Renal pelvis (tissue), 4 donors: ENCODE measurements around the gene RALGPS1. TPM values are rescaled to one million over a fixed set of nuclear protein-coding genes. Genes with fewer than 3 reads are reported as not detected.
"Not testable (repeated sequence)": the region's sequence is repeated elsewhere in the genome, so short reads cannot be mapped to it uniquely, and the experiment has no call there.

Experiments used
- DNase-seq: peaks from one replicate; pipeline ENCODE4 v3.0.0-alpha.2; 2013
- polyA plus RNA-seq, 3 donors: library from polyadenylated mRNA; unstranded; fragments of 120-200 nt; gene quantifications; one replicate each; pipeline ENCODE4 v1.2.1, GENCODE V29; 2013; ENCODE audit not compliant: insufficient read length in 3 of 3

The RALGPS1 gene
- polyA plus RNA-seq, 3 donors, result 22.9 to 32.5 (median 28.4) TPM

DNA sequence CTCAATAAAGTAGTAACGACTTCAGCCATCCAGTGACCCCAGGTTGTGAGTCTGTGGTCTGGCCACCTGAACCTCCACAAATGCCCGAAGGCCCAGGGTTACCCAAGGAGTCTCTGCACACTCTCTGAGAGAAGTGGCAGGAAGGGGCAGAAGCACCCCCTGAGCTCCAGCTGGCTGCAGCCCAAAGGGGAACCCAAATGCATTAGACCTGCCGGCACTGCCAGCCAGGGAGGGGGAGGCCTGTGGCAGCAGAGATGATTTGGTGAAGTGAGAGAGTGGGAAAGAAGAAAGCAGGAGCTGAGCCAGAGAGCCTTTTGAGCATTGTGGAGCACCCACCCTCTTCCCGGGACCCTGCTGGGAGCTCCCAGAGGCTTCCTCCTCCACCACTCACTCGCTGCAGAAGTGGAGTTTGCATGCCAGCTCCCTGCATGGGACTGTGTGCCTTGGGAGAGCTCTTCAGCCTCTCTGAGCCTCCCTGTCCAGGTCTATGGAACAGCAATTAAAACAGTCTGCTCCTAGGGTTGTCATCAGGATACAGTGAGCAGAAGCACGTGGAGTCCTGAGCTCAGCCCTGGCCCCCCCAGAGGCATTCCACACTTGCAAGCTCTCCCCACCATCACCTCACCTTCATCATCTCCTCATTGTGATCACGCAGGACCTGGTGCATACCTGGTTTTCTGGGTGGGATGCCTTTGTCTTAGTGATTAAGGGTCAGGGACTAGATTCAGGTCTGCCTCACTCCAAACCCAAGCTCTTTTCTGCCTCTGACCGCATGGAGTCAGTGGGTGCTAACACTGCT, 221.7 kb downstream of the RALGPS1 start:
- DNase-seq, result no peak

DNA sequence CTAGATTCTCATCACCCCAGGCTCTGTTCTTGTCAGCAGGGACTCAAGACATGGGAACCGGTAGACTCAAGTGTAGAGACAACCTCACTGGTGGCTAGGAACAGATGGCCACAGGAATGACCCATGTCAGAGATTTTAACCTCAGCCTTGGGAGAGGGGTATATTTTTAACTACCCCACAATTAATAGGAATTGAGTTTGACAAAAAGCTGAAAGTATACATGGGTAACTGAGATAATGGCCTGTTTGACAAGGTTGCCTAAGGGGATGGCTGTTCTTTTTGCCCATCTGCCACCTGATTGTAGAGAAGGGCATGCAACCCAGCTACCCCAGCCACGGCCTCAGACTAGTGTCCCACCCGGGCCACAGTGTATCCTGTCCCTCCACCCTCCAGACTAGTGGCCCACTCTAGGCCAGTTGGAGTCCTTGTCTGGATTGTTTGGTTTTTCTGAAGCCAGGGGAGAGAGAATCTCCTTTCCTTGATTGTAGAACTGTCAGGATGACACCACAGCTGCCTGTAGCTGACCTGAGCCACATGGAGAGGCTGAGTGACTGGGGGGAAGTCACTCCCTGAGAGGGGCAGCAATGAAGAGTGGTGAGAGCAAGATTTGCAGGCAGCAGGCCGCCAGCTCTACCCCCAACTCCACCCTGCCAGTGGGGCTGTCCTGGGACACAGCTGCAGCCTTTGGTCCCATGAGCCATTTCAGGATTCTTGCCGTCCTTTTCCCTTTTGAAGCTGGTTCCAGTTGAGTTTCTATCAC, 222.5 kb downstream of the RALGPS1 start:
- no peak for DNase-seq

DNA sequence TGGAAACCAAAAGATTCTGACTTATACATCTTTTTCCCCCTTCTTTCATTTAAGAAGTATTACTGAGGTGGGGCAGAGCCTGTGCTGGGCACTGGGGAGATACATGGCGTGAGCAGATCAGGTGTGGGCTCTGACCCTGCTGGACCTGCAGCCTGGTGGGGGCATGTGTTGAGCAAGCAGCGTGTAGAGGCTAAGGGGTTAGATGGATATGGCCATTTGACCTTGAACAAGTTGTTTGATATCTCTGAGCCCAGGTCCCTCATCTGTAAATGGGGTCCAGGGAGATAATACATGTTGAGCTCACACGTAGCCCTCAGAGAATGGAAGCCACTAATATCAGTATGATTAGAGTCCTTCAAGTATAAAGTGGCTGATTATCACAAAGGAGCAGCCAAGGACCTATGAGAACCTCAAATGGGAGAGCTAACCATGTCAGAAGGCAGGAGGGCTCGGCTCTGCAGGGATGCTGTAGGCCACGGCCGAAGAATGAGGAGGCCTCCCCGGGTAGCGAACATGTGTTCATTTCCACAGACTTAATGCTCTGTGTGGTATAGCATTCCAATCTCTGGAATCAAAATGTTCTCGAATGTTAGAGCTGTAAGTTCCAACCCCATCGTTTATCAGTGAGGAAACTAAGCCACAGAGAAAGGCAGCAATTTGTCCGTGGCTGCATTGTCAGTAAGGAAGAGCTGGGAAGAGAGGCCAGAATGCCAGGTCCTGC, 223.2 kb downstream of the RALGPS1 start:
- no peak for DNase-seq

DNA sequence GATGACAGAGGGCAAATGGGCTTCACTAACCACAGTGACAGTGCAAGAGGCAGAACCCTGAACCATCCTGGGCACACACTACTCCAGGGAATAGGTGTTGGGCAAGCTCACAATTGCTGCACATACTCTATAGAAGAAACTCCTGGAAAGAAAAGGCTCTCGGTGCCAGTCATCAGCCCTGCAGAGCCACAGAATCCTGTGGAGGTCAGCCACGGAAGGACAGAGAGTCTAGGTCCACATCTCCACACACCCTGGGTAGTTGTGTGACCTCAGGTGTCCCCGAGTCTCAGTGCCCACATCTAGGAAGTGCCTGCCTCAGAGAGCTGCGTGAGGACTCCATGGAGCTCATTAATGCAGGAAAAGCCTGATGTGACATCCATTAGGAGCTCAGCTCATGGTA, 223.9 kb downstream of the RALGPS1 start:
- no peak for DNase-seq

DNA sequence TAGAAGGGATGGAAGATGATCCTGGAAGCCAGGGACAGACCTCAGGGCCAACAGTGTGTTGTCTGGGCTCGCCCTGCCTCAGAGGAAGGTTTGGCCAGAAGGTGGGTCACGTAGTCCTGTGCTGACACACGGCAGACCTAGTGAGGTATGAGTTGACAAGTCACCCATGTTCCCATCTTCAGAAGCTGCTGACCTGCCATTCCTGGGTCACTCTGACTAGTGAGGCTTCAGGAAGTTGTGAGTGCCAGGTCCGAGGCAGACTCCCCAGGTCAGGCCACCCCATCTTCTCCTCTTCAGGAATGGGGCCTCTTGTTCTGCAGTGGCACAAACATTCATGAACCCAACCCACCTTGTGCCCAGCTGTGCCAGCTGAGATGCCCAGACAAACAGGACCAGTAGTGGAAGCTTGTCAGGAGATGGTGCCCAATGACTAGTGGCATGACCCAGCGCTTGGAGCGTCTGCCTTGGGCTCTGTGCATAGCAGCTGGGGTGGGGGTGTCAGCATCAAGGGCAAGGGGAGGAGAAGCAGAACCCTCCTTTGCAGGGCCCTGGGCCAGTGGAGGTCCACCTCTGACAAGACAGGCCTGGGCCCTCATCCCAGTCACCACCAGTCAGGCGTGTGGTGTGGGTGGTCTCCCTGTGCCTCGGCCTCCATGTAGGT, 224.6 kb downstream of the RALGPS1 start:
- DNase-seq, result no peak

DNA sequence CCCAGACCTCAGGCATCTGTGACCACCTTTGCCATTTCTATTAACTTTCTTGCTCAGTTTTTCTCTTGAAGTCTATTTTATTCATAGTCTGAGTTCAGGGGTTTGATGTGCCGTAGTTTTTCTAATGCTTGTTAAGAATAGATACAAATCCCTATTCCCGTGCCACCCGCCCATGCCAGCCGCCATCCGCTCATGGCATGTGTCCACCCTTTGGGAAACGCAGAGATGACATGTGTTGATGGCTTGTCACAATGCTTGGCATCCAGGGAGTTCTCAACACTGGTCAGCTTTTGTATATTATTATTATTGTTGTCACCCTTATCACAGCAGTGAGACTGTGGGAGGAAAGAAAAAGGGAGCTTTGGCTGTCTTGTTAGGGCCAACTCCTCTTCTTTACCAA, 225.2 kb downstream of the RALGPS1 start:
- no peak for DNase-seq

DNA sequence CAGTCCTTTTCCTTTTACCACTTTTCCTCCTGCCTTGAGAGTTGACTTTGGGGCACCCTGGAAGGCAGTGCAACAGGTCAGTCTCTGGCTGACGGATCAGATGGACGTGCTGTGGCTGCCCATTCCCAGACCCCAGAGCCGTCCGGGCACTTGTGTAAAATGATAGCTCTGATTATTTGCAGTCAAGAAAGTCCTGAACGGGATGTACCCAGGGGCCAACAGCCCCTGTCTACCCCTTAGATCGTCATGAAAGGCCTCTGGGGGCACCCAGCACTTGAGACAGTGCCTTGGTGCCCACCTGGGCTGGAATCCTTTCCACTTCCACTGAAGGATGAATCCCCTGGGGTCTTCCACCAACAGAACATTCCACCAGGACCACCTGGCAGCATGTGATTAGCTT, 225.6 kb downstream of the RALGPS1 start:
- no peak for DNase-seq

DNA sequence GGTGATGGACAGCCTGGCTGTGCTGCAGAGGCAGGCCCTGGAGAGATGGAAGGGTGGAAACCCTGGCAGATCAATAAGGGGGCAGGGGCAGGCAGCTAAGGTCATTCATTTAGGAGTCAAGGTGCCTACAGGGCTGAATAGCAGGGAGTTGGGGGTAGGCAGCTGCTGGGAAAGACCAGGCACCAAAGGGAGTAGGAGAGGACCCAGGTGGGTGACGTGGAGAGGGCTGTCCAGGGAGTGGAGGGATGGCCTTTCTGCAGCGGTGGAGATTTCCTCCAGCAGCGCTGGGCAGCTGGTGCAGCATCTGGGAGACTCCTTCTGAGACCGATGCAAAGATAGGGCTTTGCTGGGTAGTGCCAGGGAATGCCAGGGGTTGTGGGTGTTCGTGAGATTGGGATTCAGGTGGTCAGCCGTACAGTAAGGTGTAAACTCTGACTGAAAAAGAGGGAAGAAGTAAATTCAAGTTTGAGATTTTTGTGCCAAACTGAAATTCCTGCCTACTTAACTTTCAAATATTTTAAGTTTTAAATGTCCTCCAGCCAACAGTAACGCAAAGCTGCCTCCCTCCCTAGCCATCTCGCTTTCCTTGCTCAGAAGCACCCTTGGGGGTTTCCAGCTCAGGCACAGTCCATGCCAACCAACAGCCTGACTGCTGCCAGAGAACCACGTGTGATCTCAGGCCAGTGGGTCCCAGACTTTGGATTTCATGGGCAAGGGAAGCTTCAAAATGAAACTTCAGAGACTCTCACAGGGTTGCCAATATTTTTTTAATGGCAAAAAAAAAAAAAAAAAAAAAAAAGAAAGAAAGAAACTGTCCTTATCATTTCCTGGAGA, 226.5 kb downstream of the RALGPS1 start:
- DNase-seq, result no peak

DNA sequence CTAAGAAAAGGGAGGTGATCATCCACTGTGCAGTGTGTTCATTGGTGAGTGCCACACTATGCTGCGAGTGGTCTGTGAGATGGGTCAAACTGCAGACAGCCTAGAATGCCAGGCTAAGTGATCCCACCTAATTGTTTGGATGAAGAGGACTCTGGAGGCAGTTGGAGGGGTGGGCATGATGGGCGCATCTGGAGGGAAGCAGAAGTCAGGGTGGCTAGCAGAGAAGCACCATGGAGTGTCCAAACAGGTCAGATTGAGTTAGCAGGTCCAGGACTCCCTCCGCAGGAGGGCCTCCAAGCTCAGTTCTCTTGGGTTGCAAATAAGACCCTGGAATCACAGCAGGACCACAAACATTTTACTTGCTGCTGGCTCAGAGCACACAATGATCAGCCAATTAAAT, 227.7 kb downstream of the RALGPS1 start:
- DNase-seq, result no peak

DNA sequence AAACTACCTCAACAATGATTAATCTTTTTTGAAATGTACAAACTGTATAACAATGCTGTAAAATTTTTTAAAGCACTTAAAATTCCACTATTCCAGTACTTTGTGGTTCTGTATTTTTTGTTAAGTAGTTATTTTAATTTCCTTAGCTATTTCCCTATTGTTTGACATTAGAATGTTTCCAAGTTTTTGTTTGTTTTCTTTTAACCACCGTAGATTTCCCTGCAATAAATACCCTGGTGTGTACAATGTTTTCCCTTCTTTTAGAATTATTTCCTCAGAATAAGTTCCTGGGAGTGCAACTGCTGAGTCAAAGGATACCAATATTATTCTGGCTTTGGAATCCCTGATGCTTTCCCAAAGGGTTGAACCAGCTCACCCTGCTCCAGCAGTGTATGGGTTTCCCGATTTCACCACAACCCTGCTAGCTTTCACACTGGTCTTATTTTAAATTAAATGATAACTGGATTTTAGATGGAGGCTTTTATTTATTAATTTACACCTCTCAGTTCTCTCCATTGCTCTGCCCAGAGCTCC, 228.4 kb downstream of the RALGPS1 start:
- no peak for DNase-seq

DNA sequence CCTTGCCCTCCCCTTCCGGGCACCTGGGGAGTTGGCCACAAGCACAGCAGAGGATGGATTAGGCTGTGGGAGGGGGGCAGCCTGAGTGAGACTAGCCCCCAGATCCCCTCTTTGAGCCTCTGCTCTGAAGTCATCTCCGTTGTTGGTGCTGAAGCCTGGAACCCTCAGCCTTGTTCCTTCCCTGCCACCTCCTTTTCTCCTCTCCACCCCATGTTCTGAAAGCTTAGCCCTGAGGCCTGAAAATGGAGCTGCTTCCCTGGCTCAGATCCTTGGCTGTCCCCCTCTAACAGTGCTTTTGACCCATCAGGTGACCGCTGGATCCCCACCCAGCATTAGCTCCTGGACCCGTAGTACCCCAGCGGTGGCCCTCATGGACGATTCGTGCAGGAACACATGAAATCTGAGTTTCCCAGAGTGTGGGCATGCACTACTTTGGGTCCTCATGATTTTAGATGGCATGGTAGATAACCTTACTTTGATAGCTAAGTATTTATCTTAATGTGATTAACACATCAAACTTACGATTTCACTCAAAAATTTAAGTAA, 229.4 kb downstream of the RALGPS1 start:
- no peak for DNase-seq

DNA sequence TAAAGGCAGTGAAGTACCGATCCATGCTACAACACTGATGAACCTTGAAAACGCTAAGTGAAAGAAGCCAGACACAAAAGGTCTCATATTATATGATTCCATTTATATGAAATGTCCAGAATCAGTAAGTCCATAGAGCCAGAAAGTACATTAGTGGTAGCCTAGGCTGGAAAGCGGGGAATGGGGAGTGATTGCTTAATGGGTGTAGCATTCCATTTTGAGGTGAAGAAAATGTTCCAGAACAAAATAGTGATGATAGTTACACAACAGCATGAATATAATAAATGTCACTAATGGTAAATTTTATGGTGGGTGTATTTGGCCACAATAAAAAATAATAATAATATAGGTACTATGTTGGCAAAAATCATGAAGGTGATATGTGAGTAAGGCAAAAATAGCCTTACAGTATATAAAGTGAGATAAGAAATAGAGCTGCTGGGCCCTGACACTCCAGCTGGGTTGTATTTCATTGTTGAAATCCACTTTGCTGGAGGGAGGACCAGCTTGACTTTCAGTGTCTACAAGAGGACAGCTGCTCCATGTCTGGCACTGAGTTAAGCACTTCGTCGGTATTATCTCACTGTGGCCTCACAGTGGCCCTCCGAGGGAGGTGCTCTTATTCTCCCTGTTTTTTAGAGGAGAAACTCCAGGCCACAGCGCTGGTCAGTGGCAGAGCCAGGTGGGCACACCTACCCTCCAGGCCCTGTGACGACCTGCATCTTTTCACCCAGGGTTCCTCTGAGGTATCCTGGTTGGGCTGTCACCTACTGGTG, 230.3 kb downstream of the RALGPS1 start:
- DNase-seq, result peak; percentile 17

DNA sequence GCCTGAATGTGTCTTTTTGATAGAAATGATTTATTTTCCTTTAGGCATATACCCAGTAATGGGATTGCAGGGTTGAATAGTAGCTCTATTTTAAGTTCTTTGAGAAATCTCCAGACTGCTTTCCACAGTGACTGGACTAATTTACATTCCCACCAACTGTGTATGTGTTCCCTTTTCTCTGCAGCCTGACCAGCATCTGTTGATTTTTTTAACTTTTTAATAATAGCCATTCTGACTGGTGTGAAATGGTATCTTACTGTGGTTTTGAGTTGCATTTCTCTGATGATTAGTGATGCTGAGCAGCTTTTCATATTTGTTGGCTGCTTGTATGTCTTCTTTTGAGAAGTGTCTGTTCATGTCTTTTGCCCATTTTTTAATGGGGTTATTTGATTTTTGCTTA, 232.3 kb downstream of the RALGPS1 start:
- DNase-seq, result not testable (repeated sequence)

DNA sequence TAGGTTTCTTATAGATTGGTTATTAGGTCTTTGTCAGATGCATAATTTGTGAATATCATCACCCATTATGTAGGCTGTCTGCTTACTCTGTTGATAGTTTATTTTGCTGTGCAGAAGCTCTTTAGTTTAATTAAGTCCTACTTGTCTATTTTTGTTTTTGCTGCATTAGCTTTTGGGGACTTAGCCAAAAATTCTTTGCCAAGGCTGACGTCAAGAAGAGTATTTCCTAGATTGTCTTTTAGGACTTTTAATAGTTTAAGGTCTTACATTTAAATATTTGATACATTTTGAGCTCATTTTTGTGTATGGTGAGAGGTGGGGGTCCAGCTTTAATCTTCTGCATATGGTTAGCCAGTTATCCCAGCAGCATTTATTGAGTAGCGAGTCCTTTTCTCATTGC, 232.7 kb downstream of the RALGPS1 start:
- DNase-seq, result no peak

DNA sequence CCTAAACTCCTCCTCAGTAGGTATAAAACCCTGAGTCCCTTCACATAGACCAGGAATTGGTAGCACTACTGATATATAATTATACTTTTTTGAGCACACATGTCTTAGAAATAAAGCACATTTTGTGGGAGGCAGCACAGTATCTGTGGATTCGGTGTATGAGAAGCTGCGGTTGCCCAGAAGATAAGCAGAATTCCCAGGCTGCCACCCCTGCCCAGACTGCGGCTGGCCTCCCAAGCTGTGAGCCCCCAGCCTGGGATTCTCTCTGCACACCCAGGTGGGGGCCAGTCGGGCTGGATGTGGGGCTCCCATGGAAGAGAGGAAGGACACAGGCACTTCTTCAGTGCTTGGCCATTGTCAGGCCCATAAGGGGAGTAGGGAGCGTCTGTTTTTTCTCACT, 233.4 kb downstream of the RALGPS1 start:
- DNase-seq, result no peak

DNA sequence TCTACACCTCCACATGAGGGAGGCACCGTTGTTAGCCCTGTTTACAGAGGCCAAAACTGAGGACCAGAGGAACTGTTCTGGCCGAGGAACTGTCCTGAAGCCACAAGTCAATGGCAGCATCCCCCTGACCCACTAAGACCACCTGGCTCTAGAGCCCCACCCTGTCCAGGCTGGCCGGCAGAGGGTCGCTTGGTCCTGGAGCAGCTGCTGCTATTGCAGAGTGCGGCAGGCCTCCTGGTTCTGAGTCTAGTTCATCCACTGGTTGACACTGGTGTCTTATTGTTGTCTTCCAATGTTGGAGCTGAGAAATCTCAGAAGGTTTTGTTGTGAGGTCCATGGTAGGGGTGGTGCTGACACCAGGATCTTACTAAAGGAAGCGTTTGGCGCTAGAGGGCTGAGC, 234.4 kb downstream of the RALGPS1 start:
- no peak for DNase-seq

DNA sequence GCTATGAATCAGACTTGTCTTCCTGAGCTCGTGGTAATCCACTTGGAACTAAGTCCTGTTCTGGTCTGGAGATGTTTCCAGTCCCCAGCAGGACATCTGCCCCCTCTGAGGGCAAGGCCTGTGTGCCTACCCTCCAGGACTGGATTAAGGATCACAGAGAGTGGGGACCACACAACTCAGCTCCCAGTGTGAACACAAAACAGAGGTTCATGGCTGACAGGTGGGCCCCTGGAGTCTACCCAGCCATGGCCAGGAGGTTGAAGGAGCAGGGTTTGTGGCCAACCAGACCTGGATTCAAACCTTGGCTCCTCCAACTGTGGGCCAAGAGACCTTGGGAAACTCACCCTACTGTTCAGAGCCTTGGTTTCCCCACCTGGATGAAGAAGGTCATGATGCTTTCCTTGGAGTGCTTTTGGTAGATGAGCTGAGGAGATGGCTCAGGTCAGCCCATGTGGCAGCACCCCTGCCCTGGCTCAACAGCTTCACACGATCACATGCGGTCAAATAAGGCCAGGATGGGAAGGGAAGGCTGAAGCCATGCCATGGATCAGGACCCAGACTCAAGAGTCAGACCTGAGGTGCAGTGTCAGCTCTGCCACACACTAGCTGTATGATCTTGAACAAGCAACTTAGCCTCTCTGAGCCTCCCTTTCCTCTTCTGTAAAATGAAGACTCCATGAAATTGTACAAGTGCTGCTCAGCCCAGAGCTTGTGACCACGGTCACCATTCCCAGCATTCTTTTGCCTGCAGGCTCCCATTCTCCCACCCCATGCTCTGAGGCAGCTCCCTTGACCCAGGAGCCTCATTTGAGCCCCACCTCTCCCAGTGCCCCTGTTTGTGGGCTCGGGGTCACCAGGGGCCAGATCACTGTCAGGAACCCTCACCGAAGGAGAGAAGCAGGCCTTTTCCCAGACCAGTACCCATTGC, 235.1 kb downstream of the RALGPS1 start:
- no peak for DNase-seq

DNA sequence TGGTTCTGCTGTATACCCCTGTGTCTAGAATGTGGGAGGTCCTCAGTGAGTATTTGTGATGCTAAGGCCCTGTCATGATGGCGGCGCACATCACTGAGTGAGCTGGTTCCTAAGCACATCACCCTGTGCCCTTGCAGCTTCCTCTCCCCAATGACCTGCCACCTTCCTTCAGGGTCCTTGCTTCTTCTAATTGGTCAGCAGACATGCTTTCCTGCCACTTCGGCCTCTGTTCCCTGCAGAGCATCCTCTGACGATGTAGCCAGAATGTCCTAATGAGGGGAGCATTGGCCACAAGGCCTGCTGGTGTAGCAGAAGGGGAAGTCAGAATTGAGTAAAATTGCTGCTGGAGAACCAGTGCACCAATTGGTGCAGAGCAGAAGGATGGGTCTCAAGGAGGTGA, 238.9 kb downstream of the RALGPS1 start:
- no peak for DNase-seq

DNA sequence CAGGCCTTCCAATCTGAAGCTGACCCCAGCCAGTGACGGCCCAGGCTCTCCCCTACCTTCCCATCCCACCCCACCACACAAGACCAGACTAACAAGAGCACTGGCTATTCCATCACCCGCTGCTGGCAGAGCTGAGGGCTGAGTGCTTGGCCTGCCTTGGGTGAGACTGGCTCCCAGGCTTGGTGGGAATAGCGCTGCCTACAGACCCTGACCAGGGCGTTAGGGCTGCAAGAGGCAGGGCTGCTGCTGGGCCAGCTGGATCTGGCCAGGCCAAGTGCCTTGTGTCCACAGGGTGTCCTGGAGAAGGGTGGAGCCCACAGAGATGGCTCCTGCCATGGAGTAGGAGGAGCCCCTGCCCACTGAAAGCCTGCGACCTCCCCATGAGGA, 239.4 kb downstream of the RALGPS1 start:
- no peak for DNase-seq
